Smooth muscle cell (in vitro differentiated cells): ENCODE measurements around the gene ESPNL. TPM values are rescaled to one million over a fixed set of nuclear protein-coding genes. Genes with fewer than 3 reads are reported as not detected.

Experiments used
- DNase-seq: peaks from one replicate; lab custom pipeline; 2025; ENCODE audit not compliant: unreplicated experiment; lab: John Stamatoyannopoulos, UW
- H2AFZ ChIP-seq: fragments of 200-600 bp; sonication (generic); 2 replicates; pipeline ENCODE4 v1.6.0; 2016; ENCODE audit warnings: antibody characterized with exemption, low read depth, mild to moderate bottlenecking
- H3F3A ChIP-seq: fragments of 200-600 bp; sonication (generic); 2 replicates; pipeline ENCODE4 v1.6.0; 2017; ENCODE audit warnings: antibody characterized with exemption, low read depth
- H3K27ac ChIP-seq: fragments of 200-600 bp; sonication (generic); 2 replicates; pipeline ENCODE4 v1.5.1; 2016; ENCODE audit warnings: low read depth, mild to moderate bottlenecking
- H3K27me3 ChIP-seq: fragments of 200-600 bp; sonication (generic); 2 replicates; pipeline ENCODE4 v1.6.1; 2016; ENCODE audit warnings: low read depth, mild to moderate bottlenecking
- H3K36me3 ChIP-seq: fragments of 200-600 bp; sonication (generic); 2 replicates; pipeline ENCODE4 v1.5.1; 2016; ENCODE audit warnings: low read depth
- H3K4me1 ChIP-seq: fragments of 200-600 bp; sonication (generic); 2 replicates; pipeline ENCODE4 v1.5.1; 2016; ENCODE audit warnings: low read depth
- H3K4me2 ChIP-seq: fragments of 200-600 bp; sonication (generic); 2 replicates; pipeline ENCODE4 v1.6.0; 2016; ENCODE audit warnings: mild to moderate bottlenecking
- H3K4me3 ChIP-seq: fragments of 200-600 bp; sonication (generic); 2 replicates; pipeline ENCODE4 v1.5.1; 2016; ENCODE audit warnings: mild to moderate bottlenecking
- H3K79me2 ChIP-seq: fragments of 200-600 bp; sonication (generic); 2 replicates; pipeline ENCODE4 v1.6.0; 2016; ENCODE audit warnings: low read depth, mild to moderate bottlenecking
- H3K9ac ChIP-seq: fragments of 200-600 bp; sonication (generic); 2 replicates; pipeline ENCODE4 v1.6.0; 2016; ENCODE audit warnings: low read depth
- H3K9me3 ChIP-seq: fragments of 200-600 bp; sonication (generic); replicated peaks from 2 replicates; pipeline ENCODE4 v1.5.1; 2016; ENCODE audit warnings: low read depth
- H4K20me1 ChIP-seq: fragments of 200-600 bp; sonication (generic); 2 replicates; pipeline ENCODE4 v1.6.0; 2016; ENCODE audit warnings: low read depth
- WGBS: methylation state at CpG from one replicate; pipeline ENCODE4 v1.1.7; 2016; ENCODE audit warnings: low lambda C conversion rate; 5-methylcytosine and 5-hydroxymethylcytosine counted together
- polyA plus RNA-seq: library from polyadenylated mRNA; unstranded; fragments of >200 nt; fragmentation: Nextera tagmentation; extraction: Ambion mirVana; gene quantifications from 2 replicates; pipeline ENCODE4 v1.2.1, GENCODE V29; 2016
- total RNA-seq: library from RNA; depleted of rRNA; stranded (reverse); fragments of >200 nt; gene quantifications from 2 replicates; pipeline ENCODE4 v1.2.3, GENCODE V29; 2014
- TF ChIP-seq, protein P1 (sequence below): fragments of 200-600 bp; sonication (generic); IDR thresholded peaks from 2 replicates; pipeline ENCODE4 v1.5.1; 2017; ENCODE audit warnings: borderline replicate concordance, mild to moderate bottlenecking, antibody characterized with exemption; ENCODE audit not compliant: insufficient read depth, poor library complexity, severe bottlenecking

The ESPNL gene
- total and polyA plus RNA-seq, 2 experiments from 2014 or later: 0.04 TPM; not detected in 1

GRCh38 chr2:238123991-238124470 is 23.9 kb downstream of the ESPNL start:
- no peak for DNase-seq
- no peaks in the 10 kb centered on the region for H3K9me3 ChIP-seq
- H4K20me1 ChIP-seq: no peaks in the 10 kb centered on the region
- H3K27ac ChIP-seq: no peak overlapping the region
- H3K79me2 ChIP-seq: no peaks in the 10 kb centered on the region
- no peak overlapping the region for H2AFZ ChIP-seq
- H3K9ac ChIP-seq: no peak overlapping the region
- TF ChIP-seq, protein P1, sequence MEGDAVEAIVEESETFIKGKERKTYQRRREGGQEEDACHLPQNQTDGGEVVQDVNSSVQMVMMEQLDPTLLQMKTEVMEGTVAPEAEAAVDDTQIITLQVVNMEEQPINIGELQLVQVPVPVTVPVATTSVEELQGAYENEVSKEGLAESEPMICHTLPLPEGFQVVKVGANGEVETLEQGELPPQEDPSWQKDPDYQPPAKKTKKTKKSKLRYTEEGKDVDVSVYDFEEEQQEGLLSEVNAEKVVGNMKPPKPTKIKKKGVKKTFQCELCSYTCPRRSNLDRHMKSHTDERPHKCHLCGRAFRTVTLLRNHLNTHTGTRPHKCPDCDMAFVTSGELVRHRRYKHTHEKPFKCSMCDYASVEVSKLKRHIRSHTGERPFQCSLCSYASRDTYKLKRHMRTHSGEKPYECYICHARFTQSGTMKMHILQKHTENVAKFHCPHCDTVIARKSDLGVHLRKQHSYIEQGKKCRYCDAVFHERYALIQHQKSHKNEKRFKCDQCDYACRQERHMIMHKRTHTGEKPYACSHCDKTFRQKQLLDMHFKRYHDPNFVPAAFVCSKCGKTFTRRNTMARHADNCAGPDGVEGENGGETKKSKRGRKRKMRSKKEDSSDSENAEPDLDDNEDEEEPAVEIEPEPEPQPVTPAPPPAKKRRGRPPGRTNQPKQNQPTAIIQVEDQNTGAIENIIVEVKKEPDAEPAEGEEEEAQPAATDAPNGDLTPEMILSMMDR: no peak
- no peak overlapping the region for H3K4me2 ChIP-seq
- no peaks in the 10 kb centered on the region for H3K4me1 ChIP-seq
- H3K4me3 ChIP-seq: no peak overlapping the region
- H3F3A ChIP-seq: no peaks in the 10 kb centered on the region
- 82% methylated on average over 14 of the region's 14 CpGs for WGBS
- peaks cover 11% of the 10 kb centered on the region for H3K27me3 ChIP-seq
- H3K36me3 ChIP-seq: no peaks in the 10 kb centered on the region

- H3K36me3 ChIP-seq: no peaks in the 10 kb centered on the region
- no peak overlapping the region for H3K4me2 ChIP-seq
- no peaks in the 10 kb centered on the region for H3K79me2 ChIP-seq
- H4K20me1 ChIP-seq: no peaks in the 10 kb centered on the region
- TF ChIP-seq, protein P1: no peak
- no peaks in the 10 kb centered on the region for H3F3A ChIP-seq
- WGBS: 95% methylated on average over 19 of the region's 19 CpGs
- H2AFZ ChIP-seq: no peak overlapping the region
- no peak overlapping the region for H3K9ac ChIP-seq
- peaks cover 10% of the 10 kb centered on the region for H3K27me3 ChIP-seq
- no peak for DNase-seq
- no peak overlapping the region for H3K4me3 ChIP-seq
- H3K4me1 ChIP-seq: no peaks in the 10 kb centered on the region
- no peak overlapping the region for H3K27ac ChIP-seq
- no peaks in the 10 kb centered on the region for H3K9me3 ChIP-seq
These were observed 24.5 kb downstream of the ESPNL start for GRCh38 chr2:238124488-238125126.

- Histone ChIP-seq H3K27ac (no peak overlapping the region), H3K27me3 (peaks cover 3% of the 10 kb centered on the region), H3K9me3 (no peaks in the 10 kb centered on the region), H4K20me1 (no peaks in the 10 kb centered on the region), H3K4me3 (no peak overlapping the region), H3F3A (no peaks in the 10 kb centered on the region), H3K9ac (no peak overlapping the region), H2AFZ (no peak overlapping the region), H3K4me1 (no peaks in the 10 kb centered on the region), H3K4me2 (no peak overlapping the region), H3K36me3 (no peaks in the 10 kb centered on the region), H3K79me2 (no peaks in the 10 kb centered on the region)
- WGBS: 93% methylated on average over 19 of the region's 20 CpGs
- TF ChIP-seq, protein P1: no peak
- no peak for DNase-seq
These were observed 25.2 kb downstream of the ESPNL start for GRCh38 chr2:238125127-238125885.

- Histone ChIP-seq H2AFZ (no peak overlapping the region), H3K36me3 (no peaks in the 10 kb centered on the region), H3K27ac (no peak overlapping the region), H3K4me2 (no peak overlapping the region), H3F3A (no peaks in the 10 kb centered on the region), H3K4me3 (no peak overlapping the region), H3K27me3 (no peaks in the 10 kb centered on the region), H3K4me1 (no peaks in the 10 kb centered on the region), H4K20me1 (no peaks in the 10 kb centered on the region), H3K79me2 (no peaks in the 10 kb centered on the region), H3K9me3 (no peaks in the 10 kb centered on the region), H3K9ac (no peak overlapping the region)
- TF ChIP-seq, protein P1: no peak
- WGBS: 97% methylated on average over 2 of the region's 2 CpGs
- no peak for DNase-seq
These were observed 26.2 kb downstream of the ESPNL start for GRCh38 chr2:238126338-238126737.
